ENCODE data around the gene USP48. TPM values are rescaled to one million over a fixed set of nuclear protein-coding genes. Genes with fewer than 3 reads are reported as not detected.
A peak's percentile ranks its signal among the peaks of the same experiment; 100 is the strongest.

USP48 gene
- total RNA-seq, 1 donor from 2014 or later: 86.5 TPM

- Mint-ChIP-seq H3K27me3 (ENCODE audit: low read depth) (peaks cover 69% of the 10 kb centered on the region), H3K4me1 (no peaks in the 10 kb centered on the region), H3K27ac (no peak overlapping the region), H3K36me3 (no peaks in the 10 kb centered on the region), H3K4me3 (peak overlapping the region; percentile 17), H3K9me3 (no peaks in the 10 kb centered on the region)
- DNase-seq (ENCODE audit: low spot score in 2 of 2, unreplicated experiment in 2 of 2): no peak
- no peak for TF ChIP-seq CTCF (IDR thresholded peaks at IDR 0.05; ENCODE audit: unreplicated experiment)
Observed at GRCh38 chr1:21665711-21666575, 117.0 kb downstream of the USP48 start.

DNA sequence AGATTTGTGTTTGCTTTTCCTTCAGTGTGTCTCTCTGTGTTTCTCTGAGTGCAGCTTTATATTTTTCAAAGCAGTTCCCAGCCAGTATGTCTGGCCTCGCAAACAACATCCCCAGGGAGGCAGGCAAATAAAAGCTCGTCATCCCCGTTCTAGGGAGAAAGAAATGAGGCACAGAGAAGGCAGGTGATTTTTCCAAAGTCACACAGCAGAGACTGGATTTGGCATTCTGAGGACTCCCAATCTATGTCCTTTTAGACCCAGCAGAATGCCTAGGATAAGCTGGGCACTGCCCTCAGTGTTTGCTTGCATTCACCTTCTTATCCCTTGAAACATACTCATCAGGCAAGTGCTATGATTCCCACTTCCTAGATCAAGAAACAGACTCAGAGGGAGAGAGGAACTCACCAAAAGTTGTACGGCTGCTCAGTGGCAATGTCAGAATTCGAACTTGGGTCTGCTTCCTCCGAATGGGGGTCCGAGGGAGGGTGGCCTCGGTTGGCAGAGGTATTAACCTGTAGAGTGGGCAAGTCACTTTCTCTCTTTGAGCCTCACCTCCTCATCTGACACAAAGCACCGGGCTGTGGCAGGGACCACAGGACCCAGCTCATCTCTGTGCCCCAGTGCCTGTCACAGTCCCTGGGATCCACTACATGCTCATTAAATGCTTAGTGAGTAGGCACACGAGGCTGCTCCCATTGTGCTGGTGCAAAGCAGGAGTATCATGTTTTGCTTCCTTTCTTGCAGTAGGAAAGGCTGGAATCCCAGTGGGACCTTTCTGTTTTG is 118.0 kb downstream of the USP48 start:
- no peak overlapping the region for H3K27ac Mint-ChIP-seq
- no peak for DNase-seq (ENCODE audit: low spot score in 2 of 2, unreplicated experiment in 2 of 2)
- H3K4me3 Mint-ChIP-seq: no peak overlapping the region
- no peaks in the 10 kb centered on the region for H3K9me3 Mint-ChIP-seq
- no peak for TF ChIP-seq CTCF (IDR thresholded peaks at IDR 0.05; ENCODE audit: unreplicated experiment)
- peaks cover 69% of the 10 kb centered on the region for H3K27me3 Mint-ChIP-seq (ENCODE audit: low read depth)
- H3K36me3 Mint-ChIP-seq: no peaks in the 10 kb centered on the region
- H3K4me1 Mint-ChIP-seq: no peaks in the 10 kb centered on the region

DNA sequence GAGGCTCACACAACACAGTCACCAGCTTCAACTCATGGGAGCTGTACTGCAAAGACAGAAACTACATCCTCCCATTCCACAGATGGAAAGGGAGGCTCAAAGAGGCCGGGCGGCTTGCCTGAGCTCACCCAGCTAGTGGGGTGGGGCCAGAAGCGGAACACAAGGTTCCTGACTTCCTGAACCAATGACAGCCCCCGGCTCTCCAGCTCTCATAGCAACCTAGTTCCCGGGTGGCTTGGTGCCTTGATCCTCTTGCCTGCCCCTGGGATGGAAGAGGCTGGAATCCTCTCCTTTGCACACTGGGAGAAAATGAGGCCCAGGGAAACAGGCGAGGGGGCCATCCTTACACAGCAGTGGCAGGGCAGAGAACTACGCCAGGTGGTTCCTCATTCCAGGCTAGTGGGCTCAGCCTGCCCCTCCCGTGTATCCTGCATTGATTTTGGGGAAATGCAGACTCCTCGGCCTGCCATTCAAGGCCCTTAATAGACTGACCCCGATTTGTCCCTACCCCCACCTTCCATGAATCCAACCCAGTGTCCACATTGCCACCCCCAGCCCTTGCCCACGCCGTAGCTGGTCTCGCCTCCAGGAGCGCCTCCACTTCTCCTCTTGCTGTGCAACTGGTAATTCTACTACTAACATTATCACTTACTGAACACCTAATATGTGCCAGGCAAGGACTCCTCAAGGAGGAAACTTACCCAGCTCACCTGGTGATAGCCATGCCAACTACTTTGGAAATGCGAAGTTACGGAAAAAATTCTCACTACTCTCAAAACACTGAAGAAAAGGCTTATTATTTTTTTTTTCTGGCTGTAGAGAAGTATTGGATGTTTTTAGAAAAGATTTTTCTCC is 118.8 kb downstream of the USP48 start:
- H3K9me3 Mint-ChIP-seq: no peaks in the 10 kb centered on the region
- DNase-seq (ENCODE audit: low spot score in 2 of 2, unreplicated experiment in 2 of 2): no peak
- H3K27me3 Mint-ChIP-seq (ENCODE audit: low read depth): peaks cover 70% of the 10 kb centered on the region
- TF ChIP-seq CTCF (IDR thresholded peaks at IDR 0.05; ENCODE audit: unreplicated experiment): no peak
- no peak overlapping the region for H3K27ac Mint-ChIP-seq
- H3K36me3 Mint-ChIP-seq: no peaks in the 10 kb centered on the region
- no peak overlapping the region for H3K4me3 Mint-ChIP-seq
- no peaks in the 10 kb centered on the region for H3K4me1 Mint-ChIP-seq

DNA sequence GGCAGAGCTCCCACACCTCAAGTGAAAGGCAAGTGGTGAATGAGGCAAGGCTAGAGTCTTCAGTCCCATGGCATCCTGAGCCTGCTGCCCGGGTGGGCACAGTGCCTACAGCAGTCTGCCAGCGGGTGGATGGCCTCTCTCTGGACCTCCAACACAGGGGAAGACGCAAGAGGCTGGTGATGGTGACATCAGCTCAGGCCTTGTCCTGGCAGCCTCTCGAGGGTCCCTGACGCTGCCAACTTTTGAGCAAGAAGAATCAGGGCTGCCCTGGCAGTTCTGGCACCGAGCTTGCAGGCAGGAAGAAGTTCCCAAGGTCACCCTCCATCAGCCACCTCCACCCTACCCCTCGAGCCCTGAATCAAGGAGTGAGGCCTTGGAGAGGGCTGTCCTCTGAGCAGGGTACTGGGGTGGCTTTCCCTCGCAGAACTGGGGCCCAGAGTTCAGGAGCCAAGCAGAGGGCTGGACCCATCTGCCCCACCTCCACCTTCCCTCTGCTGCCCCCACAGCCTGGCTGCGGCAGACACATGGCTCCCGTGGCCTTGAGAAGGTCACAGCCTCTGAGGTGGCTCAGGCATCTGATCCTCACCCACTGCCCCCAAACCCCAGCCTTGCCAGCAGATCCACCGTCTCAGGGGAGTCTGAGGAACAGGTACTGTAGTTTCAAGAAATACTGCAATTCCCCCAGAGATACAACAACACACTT is 119.5 kb downstream of the USP48 start:
- no peak overlapping the region for H3K27ac Mint-ChIP-seq
- H3K36me3 Mint-ChIP-seq: no peaks in the 10 kb centered on the region
- TF ChIP-seq CTCF (IDR thresholded peaks at IDR 0.05; ENCODE audit: unreplicated experiment): no peak
- H3K9me3 Mint-ChIP-seq: no peaks in the 10 kb centered on the region
- DNase-seq (ENCODE audit: low spot score in 2 of 2, unreplicated experiment in 2 of 2): no peak
- no peaks in the 10 kb centered on the region for H3K4me1 Mint-ChIP-seq
- H3K27me3 Mint-ChIP-seq (ENCODE audit: low read depth): peaks cover 67% of the 10 kb centered on the region
- H3K4me3 Mint-ChIP-seq: no peak overlapping the region

Measured in mesothelial cell of epicardium (in vitro differentiated cells).